A204.1 (cell line): ENCODE measurements around the gene PCBP1.
A peak's percentile ranks its signal among the peaks of the same experiment; 100 is the strongest.
"Not testable (repeated sequence)": the region's sequence is repeated elsewhere in the genome, so short reads cannot be mapped to it uniquely, and the experiment has no call there.

Experiments
- FAIRE-seq: peaks from 2 replicates; lab custom pipeline; 2012; peaks lifted over from hg19 to GRCh38; lab: Jason Lieb, UNC

Gene PCBP1

DNA sequence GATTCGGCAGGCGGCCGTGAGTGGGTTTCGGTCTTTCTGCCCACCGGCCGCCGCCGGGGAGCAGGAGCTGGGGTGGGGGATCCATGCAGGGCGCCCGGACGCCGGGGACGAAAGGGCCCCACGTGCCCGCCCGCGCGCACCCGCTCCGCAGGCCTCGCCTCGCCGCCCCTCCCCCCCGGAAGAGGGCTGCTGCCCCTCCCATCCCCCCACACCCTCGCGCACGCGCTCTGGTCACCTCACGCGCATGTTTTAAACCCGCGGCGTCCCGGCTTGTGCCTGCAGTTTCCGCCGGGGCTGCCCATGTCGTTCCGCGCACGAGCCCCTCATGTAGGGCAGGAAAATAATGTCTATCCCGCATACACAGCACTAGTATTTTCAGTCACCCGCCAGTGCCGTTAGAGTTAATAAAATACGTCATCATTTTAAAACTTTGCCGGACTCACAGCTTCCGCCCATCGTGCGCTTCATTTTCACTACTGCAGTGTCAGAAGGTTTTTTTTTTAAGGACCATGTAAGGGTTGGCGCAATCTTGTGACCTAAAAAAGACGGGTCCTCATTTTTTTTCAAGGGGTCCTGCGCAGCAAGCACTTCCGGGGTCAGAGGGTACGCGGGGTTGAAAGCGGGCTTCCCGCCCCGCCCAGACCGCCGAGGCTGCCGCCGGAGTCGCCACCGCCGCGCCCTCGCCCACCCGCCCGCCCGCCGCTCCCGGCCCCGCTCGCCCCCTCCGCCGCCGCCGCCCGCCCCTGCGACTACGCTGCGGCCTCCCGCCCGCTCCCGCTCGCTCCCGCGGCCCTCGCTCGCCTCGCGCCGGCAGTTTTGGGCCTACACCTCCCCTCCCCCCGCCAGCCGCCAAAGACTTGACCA is at the start of gene PCBP1:
Gene PCBP1 (plus strand): TSS at position 640 of the 864 bp plus-strand sequence. CDS start 267 bp downstream, outside the sequence.
- no peak for FAIRE-seq

GRCh38 chr2:70039366-70039765 is 47.9 kb upstream of the PCBP1 start:
- FAIRE-seq, result no peak

GRCh38 chr2:70041663-70042062 is 45.6 kb upstream of the PCBP1 start:
- FAIRE-seq, result no peak

DNA sequence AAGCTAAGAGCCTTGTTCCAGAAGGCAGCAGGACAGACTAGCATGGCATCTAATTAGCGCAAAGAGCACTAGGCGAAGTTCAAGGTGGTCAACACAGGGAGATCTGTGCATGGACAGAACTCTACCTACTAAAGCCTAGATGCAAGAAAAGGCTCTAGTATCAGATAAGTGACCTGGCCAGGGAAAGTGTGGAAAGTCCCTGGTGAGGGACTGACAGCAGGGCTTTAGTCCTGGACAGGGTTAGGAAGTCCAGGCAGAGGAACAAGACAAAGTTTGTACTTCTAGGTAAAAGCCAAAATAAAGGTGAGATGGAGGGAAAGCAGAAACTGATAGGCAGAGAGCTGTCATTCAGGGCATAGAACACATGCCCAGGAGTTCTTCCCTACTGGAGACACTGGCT is 45.0 kb upstream of the PCBP1 start:
- no peak for FAIRE-seq

GRCh38 chr2:70043252-70043875 is 43.9 kb upstream of the PCBP1 start:
- FAIRE-seq, result no peak

DNA sequence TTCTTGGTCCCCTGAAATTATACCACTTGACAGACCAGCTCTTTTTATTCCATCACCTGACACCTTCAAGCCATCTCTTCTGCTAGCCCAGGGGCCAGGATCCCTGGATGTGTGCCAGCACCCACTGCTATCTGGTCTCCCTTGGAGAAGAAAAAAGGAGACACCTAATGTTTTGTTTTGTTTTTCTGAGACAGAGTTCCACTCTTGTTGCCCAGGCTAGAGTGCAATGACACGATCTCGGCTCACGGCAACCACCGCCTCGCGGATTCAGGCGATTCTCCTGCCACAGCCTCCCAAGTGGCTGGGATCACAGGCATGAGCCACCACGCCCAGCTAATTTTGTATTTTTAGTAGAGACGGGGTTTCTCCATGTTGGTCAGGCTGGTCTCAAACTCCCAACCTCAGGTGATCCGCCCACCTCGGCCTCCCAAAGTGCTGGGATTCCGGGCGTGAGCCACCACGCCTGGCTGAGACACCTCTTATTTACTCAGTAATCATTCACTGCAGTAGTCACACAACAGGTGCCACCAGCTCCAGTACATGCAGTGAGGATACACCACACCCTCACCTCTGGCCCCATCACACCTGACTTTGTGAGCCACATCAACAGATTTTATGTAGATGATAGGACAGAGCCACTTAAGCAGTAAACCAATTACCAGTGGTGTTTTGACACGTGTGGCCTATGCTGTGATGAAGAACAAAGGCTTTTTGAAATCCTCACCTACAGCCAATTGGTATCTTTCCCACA is 42.8 kb upstream of the PCBP1 start:
- FAIRE-seq, result no peak

- FAIRE-seq, result no peak
These were observed 41.9 kb upstream of the PCBP1 start for GRCh38 chr2:70045405-70045804.

- no peak for FAIRE-seq
These were observed 41.3 kb upstream of the PCBP1 start for GRCh38 chr2:70045932-70046331.

DNA sequence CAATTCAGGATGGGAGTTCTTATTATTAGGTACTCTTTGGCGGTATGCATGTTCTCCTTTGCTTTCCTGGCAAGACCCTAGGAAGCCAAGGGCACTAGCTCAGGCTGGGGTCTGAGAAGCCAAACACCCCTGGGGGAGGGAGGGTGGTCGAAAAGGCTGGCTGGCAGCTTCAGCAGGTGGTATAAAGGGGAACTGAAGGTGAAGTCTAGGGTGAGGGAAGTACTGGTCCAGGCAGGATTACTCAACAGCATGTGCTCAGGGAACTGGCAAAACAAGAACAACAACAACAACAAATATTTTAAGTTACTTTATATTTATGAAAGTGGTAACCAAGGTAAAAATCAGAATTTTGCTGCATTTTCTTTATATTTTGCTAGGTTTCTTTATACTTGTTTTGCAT is 40.7 kb upstream of the PCBP1 start:
- no peak for FAIRE-seq

DNA sequence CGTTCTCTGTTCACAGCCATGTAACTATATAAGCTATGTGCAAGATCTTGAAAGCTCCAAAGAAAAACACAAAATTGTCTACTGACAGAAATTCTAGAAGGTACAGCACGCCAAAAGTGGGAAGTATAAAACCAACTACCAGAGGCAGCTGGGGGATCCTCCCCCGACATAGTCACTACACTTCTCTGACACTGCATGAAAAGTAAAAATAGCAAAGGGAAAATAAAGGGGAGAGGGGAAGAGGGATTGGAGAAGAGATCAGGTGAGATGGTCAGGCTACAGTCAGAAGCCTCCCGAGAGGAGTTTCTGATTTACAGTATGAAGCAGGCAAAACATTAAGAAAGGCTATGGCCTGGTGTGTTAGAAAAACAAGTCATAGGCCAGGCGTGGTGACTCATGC is 39.8 kb upstream of the PCBP1 start:
- FAIRE-seq, result no peak

DNA sequence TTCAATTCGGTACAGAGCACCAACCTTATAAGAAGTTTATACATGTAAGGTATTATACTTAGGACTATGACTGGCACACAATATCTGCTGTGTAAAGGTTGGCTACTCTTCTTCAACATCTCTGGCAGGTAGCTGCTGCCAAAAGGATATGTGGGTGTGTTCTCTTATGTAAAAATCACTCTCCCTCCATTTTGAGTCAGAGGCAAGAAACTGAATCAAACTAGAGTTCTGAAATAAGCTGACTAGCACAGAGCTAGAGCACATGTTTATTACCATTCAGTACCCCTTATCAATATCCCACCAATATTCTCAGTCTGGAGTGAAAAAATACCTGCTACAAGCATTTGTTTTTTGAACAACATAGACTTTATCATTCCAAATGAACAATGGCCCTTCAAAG is 38.0 kb upstream of the PCBP1 start:
- FAIRE-seq, result no peak

DNA sequence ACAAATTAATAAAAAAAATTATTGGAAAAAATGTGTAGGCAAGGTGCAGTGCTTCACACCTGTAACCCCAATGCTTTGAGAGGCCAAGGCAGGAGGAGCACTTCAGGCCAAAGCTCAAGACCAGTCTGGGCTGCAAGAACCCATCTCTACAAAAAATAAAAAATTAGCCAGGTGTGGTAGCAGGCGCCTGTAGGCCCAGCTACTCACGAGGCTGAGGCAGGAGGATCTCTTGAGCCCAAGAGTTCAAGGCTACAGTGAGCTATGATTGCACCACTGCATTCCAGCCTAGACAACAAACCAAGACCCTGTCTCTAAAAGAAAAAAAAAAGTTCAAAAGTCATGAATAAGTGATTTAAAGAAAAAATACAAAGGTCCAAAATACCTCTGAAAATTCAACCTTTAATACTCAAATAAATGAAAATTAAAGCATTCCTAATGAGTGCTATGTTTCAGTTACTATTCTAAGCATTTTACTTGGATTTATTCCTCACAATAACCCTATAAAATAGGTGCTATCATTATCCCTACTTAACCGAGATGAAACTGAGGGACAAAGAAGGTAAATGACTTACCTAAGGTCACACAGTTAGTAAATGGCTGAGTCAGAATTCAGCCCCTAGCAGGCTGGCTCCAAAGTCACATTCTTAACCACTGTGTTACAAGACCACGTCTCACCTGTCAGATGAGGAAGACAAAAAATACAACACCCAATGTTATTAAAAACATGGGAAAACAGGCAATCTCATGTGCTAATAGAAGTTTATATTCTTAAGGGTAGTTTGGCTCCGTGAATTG is 36.4 kb upstream of the PCBP1 start:
- no peak for FAIRE-seq

- not testable (repeated sequence) for FAIRE-seq
These were observed 32.0 kb upstream of the PCBP1 start for GRCh38 chr2:70055259-70055658.

GRCh38 chr2:70061317-70061716 is 26.0 kb upstream of the PCBP1 start:
- FAIRE-seq, result no peak

GRCh38 chr2:70062270-70062669 is 25.0 kb upstream of the PCBP1 start:
- no peak for FAIRE-seq

- no peak for FAIRE-seq
These were observed 19.2 kb upstream of the PCBP1 start for GRCh38 chr2:70068119-70068518.

DNA sequence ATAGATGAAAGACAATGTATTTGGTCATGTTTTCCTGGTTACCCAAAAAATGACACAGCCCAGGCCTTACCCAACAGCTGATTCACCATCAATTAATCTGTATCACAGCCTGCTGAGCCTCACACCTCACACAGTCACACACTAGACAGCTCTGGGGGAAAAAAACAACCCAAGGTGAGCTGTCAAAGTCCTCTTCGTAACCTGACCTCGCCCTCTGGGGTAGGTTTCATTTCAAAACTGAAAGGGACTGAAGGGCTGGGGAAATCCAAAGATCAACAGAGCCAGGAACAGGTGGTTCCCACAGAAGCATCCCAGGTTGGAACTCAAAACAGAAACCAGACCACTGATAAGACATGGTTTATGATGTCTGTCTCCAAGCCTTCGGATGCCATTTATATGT is 18.2 kb upstream of the PCBP1 start:
- no peak for FAIRE-seq

GRCh38 chr2:70070542-70071268 is 16.6 kb upstream of the PCBP1 start:
- FAIRE-seq, result peak; percentile 87

GRCh38 chr2:70073493-70073892 is 13.8 kb upstream of the PCBP1 start:
- FAIRE-seq, result no peak

GRCh38 chr2:70078384-70078783 is 8.9 kb upstream of the PCBP1 start:
- no peak for FAIRE-seq

DNA sequence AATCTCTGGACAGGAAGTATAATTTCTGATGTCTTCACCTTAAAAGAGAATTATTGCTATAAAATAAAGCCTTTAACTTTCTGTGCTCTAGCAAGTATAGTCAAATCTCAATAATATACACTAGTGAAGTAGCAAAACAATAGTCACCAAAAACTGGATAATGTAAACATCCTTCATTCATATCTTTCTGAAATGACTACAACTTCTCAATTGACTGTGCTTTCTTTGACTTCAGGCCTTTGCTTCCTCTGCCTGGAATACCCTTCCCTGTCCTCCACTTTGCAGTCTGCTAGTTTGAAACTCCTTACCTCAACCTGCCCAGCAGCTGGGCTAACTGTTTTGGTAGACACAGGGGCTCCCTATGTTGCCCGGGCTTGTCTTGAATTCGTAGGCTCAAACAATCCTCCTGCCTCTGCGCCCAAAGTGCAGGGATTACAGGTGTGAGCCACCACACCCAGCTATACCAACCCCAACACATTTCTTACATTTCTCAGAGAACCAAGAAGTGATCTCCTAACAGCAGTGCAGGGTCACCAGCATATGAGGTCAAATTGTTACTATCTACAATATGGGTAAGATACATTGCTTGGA is 6.6 kb upstream of the PCBP1 start:
- FAIRE-seq, result no peak
